H1 (cell line): ENCODE data around the gene LOXHD1. TPM values are rescaled to one million over a fixed set of nuclear protein-coding genes. Genes with fewer than 3 reads are reported as not detected.

Source experiments
- CTCF ChIA-PET: fragments of 300-600 bp; sonication (Branson Sonifier 250); formaldehyde crosslinking; loops from one replicate; lab custom pipeline; 2021; ENCODE audit not compliant: partially characterized antibody; lab: Charles Lee
- POLR2A ChIA-PET: fragments of 300-600 bp; sonication (Branson Sonifier 250); formaldehyde crosslinking; loops from one replicate; lab custom pipeline; 2021; ENCODE audit warnings: inconsistent platforms; ENCODE audit not compliant: partially characterized antibody; lab: Charles Lee
- DNase-seq, 2 experiments: peaks; one replicate each; pipeline versions ENCODE4 v3.0.0 to v3.0.0-alpha.2; 2010 to 2022; ENCODE audit warnings: low spot score in 2 of 2, low read depth in 1 of 2, mixed read lengths in 1 of 2
- FAIRE-seq: peaks from 2 replicates; lab custom pipeline; 2011; peaks lifted over from hg19 to GRCh38; lab: Jason Lieb, UNC
- H2AFZ ChIP-seq: 2 replicates; pipeline ENCODE4 v1.8.1; 2012; ENCODE audit warnings: low read length, inconsistent platforms
- H2AK5ac ChIP-seq: 2 replicates; pipeline ENCODE4 v1.6.1; 2013; ENCODE audit warnings: low read depth, low read length
- H2BK120ac ChIP-seq: replicated peaks from 2 replicates; pipeline ENCODE3; 2013; ENCODE audit warnings: low read depth, low read length, inconsistent platforms
- H2BK12ac ChIP-seq: 2 replicates; pipeline ENCODE4 v1.6.1; 2013; ENCODE audit warnings: low read depth, low read length
- H2BK15ac ChIP-seq: 2 replicates; pipeline ENCODE4 v1.6.1; 2013; ENCODE audit warnings: low read length
- H2BK20ac ChIP-seq: 2 replicates; pipeline ENCODE4 v1.6.1; 2013; ENCODE audit warnings: low read length
- H2BK5ac ChIP-seq: 2 replicates; pipeline ENCODE4 v1.6.1; 2013; ENCODE audit warnings: low read depth, low read length
- H3K14ac ChIP-seq: 2 replicates; pipeline ENCODE4 v1.6.1; 2013; ENCODE audit warnings: inconsistent platforms; ENCODE audit not compliant: insufficient read length
- H3K18ac ChIP-seq: 2 replicates; pipeline ENCODE4 v1.6.1; 2013; ENCODE audit warnings: low read length; ENCODE audit errors: extremely low read depth
- H3K23ac ChIP-seq: 2 replicates; pipeline ENCODE4 v1.6.1; 2013; ENCODE audit warnings: inconsistent platforms; ENCODE audit not compliant: insufficient read length
- H3K23me2 ChIP-seq: 2 replicates; pipeline ENCODE4 v1.6.1; 2013; ENCODE audit warnings: low read depth, low read length
- H3K27ac ChIP-seq: 2 replicates; pipeline ENCODE4 v1.6.1; 2011; ENCODE audit warnings: low read depth, low read length, inconsistent platforms
- H3K27me3 ChIP-seq, 4 experiments: replicated peaks in 1 of 4; 1 replicate in 1 of 4; 2 replicates in 3 of 4; pipeline versions ENCODE4 v1.6.1 to v1.8.1; 2011 to 2013; ENCODE audit warnings: low read length in 3 of 4, mild to moderate bottlenecking in 3 of 4, inconsistent platforms in 2 of 4, mixed read lengths in 2 of 4, moderate library complexity in 1 of 4; ENCODE audit not compliant: control insufficient read depth in 3 of 4, insufficient read depth in 3 of 4; ENCODE audit errors: extremely low read depth in 1 of 4
- H3K36me3 ChIP-seq, 4 experiments: 2 replicates each; pipeline versions ENCODE4 v1.6.1 to v1.8.1; 2011 to 2013; ENCODE audit warnings: mild to moderate bottlenecking in 4 of 4, low read length in 3 of 4, moderate library complexity in 2 of 4, control low read depth in 1 of 4, inconsistent platforms in 1 of 4; ENCODE audit not compliant: insufficient read depth in 4 of 4, control insufficient read depth in 2 of 4
- H3K4ac ChIP-seq: replicated peaks from 2 replicates; pipeline ENCODE3; 2013; ENCODE audit warnings: low read length, low read depth, mixed read lengths, inconsistent platforms; ENCODE audit not compliant: insufficient read length
- H3K4me1 ChIP-seq, 4 experiments: replicated peaks in 1 of 4; 1 replicate in 1 of 4; 2 replicates in 3 of 4; pipeline versions ENCODE4 v1.6.1 to v1.8.1; 2011 to 2013; ENCODE audit warnings: low read length in 3 of 4, inconsistent platforms in 2 of 4, mixed read lengths in 1 of 4; ENCODE audit not compliant: insufficient read depth in 4 of 4, control insufficient read depth in 3 of 4
- H3K4me2 ChIP-seq, 2 experiments: 2 replicates each; pipeline versions ENCODE4 v1.6.1 to v1.8.1; 2011 to 2013; ENCODE audit warnings: low read depth in 2 of 2, low read length in 2 of 2, control low read depth in 1 of 2, inconsistent platforms in 1 of 2, mild to moderate bottlenecking in 1 of 2; ENCODE audit not compliant: insufficient read depth in 1 of 2
- H3K4me3 ChIP-seq, 4 experiments: fragments of 200-600, 300-600 bp in 1 of 4; sonication (generic), shearing (Covaris generic), sonication (Bioruptor Twin) in 1 of 4; 2 replicates each; pipeline versions ENCODE4 v1.5.1 to v1.8.1; 2011 to 2016; ENCODE audit warnings: low read length in 4 of 4, low read depth in 3 of 4, control low read depth in 2 of 4, inconsistent platforms in 2 of 4, mild to moderate bottlenecking in 2 of 4, mixed read lengths in 1 of 4, moderate library complexity in 1 of 4; ENCODE audit not compliant: insufficient read depth in 2 of 4; ENCODE audit errors: extremely low read depth in 1 of 4
- H3K56ac ChIP-seq: replicated peaks from 2 replicates; pipeline ENCODE3; 2013; ENCODE audit warnings: low read depth, mild to moderate bottlenecking, mixed read lengths, low read length, inconsistent platforms; ENCODE audit not compliant: insufficient read length
- H3K79me1 ChIP-seq: 2 replicates; pipeline ENCODE4 v1.6.1; 2013; ENCODE audit warnings: low read depth, low read length, control low read depth
- H3K79me2 ChIP-seq, 2 experiments: 2 replicates each; pipeline versions ENCODE4 v1.6.1 to v1.8.1; 2012 to 2013; ENCODE audit warnings: low read length in 2 of 2, mild to moderate bottlenecking in 2 of 2, inconsistent platforms in 1 of 2; ENCODE audit not compliant: insufficient read depth in 2 of 2, control insufficient read depth in 1 of 2
- H3K9ac ChIP-seq, 4 experiments: replicated peaks in 1 of 4; 1 replicate in 1 of 4; 2 replicates in 3 of 4; pipeline versions ENCODE4 v1.6.1 to v1.8.1; 2011 to 2013; ENCODE audit warnings: low read depth in 3 of 4, low read length in 3 of 4, control low read depth in 2 of 4, mild to moderate bottlenecking in 2 of 4, moderate library complexity in 2 of 4, inconsistent platforms in 1 of 4; ENCODE audit errors: extremely low read depth in 1 of 4
- H3K9me3 ChIP-seq, 2 experiments: 2 replicates each; pipeline versions ENCODE4 v1.6.1 to v1.8.1; 2012 to 2013; ENCODE audit warnings: mild to moderate bottlenecking in 2 of 2, moderate library complexity in 2 of 2, control low read depth in 1 of 2, inconsistent platforms in 1 of 2, low read depth in 1 of 2, low read length in 1 of 2, mixed read lengths in 1 of 2; ENCODE audit not compliant: insufficient read depth in 2 of 2
- H4K20me1 ChIP-seq, 2 experiments: replicated peaks in 1 of 2; 2 replicates each; pipeline versions ENCODE3 to v1.8.1; 2011 to 2013; ENCODE audit warnings: inconsistent platforms in 2 of 2, low read length in 2 of 2, mild to moderate bottlenecking in 1 of 2; ENCODE audit not compliant: insufficient read depth in 2 of 2, control insufficient read depth in 1 of 2
- H4K5ac ChIP-seq: 2 replicates; pipeline ENCODE4 v1.6.1; 2013; ENCODE audit warnings: low read length, low read depth, mixed read lengths, inconsistent platforms; ENCODE audit not compliant: insufficient read length
- H4K8ac ChIP-seq: 2 replicates; pipeline ENCODE4 v1.8.0; 2013; ENCODE audit warnings: mild to moderate bottlenecking, moderate library complexity, low read length, inconsistent platforms; ENCODE audit not compliant: insufficient read depth; ENCODE audit errors: extremely low read depth
- H4K91ac ChIP-seq: replicated peaks from 2 replicates; pipeline ENCODE3; 2013; ENCODE audit warnings: low read length, mixed read lengths, inconsistent platforms; ENCODE audit not compliant: insufficient read length
- ASH2L ChIP-seq: fragments of 200-600, 300-600 bp; sonication (generic); IDR thresholded peaks from one replicate; pipeline ENCODE4 v1.7.1; 2017; ENCODE audit warnings: low read length
- BCL11A ChIP-seq, 2 experiments: IDR thresholded peaks; one replicate each; pipeline ENCODE4 v1.6.1; 2011; ENCODE audit warnings: low read depth in 2 of 2, low read length in 2 of 2, mild to moderate bottlenecking in 2 of 2
- CEBPB ChIP-seq: IDR thresholded peaks from 2 replicates; pipeline ENCODE4 v1.6.1; 2012; ENCODE audit warnings: low read depth, low read length
- CREB1 ChIP-seq: IDR thresholded peaks from 2 replicates; pipeline ENCODE4 v1.6.1; 2012; ENCODE audit warnings: inconsistent platforms
- CTBP2 ChIP-seq: IDR thresholded peaks from 2 replicates; pipeline ENCODE4 v1.7.0; 2011; ENCODE audit warnings: borderline replicate concordance, mild to moderate bottlenecking, moderate library complexity, mixed read lengths, low read length; ENCODE audit not compliant: insufficient read depth, insufficient read length
- EP300 ChIP-seq, 2 experiments: IDR thresholded peaks; 1 replicate in 1 of 2; 2 replicates in 1 of 2; pipeline ENCODE4 v1.6.1; 2011 to 2012; ENCODE audit warnings: low read depth in 2 of 2, low read length in 2 of 2, mild to moderate bottlenecking in 2 of 2, borderline replicate concordance in 1 of 2, inconsistent platforms in 1 of 2, moderate library complexity in 1 of 2
- GABPA ChIP-seq: IDR thresholded peaks from 2 replicates; pipeline ENCODE4 v1.6.1; 2011; ENCODE audit warnings: mild to moderate bottlenecking, low read length, moderate library complexity, borderline replicate concordance; ENCODE audit not compliant: insufficient read depth
- KDM4A ChIP-seq: IDR thresholded peaks from one replicate; pipeline ENCODE4 v1.7.1; 2012; ENCODE audit warnings: low read depth, mild to moderate bottlenecking, moderate library complexity, low read length, inconsistent platforms; ENCODE audit not compliant: severe bottlenecking
- POU5F1 ChIP-seq: IDR thresholded peaks from 2 replicates; pipeline ENCODE4 v1.6.1; 2011; ENCODE audit warnings: low read depth, mild to moderate bottlenecking, low read length, moderate library complexity
- WGBS, 2 experiments: shearing (Covaris generic) in 1 of 2; methylation state at CpG; one replicate each; pipeline versions ENCODE4 v1.1.6 to v1.1.7; 2013 to 2015; ENCODE audit warnings: low lambda C conversion rate in 2 of 2, mixed read lengths in 2 of 2, inconsistent platforms in 1 of 2, low coverage in 1 of 2, missing lambda C conversion rate in 1 of 2; ENCODE audit not compliant: insufficient replicate concordance in 2 of 2, insufficient coverage in 1 of 2, insufficient read length in 1 of 2; ENCODE audit errors: extremely low coverage in 1 of 2, missing lambda C conversion rate in 1 of 2; 5-methylcytosine and 5-hydroxymethylcytosine counted together
- polyA plus RNA-seq, 7 experiments: library from polyadenylated mRNA; depleted of rRNA in 3 of 7; stranded (reverse) in 5 of 7; unstranded in 2 of 7; fragments of >200 nt in 5 of 7; fragments of 200-250 nt in 2 of 7; gene quantifications; 1 replicate in 5 of 7; 2 replicates in 1 of 7; 4 replicates in 1 of 7; pipeline versions ENCODE4 v1.2.1 to v1.2.3, GENCODE V29; 2011 to 2013; ENCODE audit warnings: missing spikeins in 2 of 7, mixed read lengths in 2 of 7
- total RNA-seq: library from RNA; stranded (reverse); fragmentation: NEBNext Ultra II Directional; extraction: Animal tissue kit (Norgen Biotek cat#: 25700); gene quantifications from 2 replicates; pipeline ENCODE4 v1.2.1, GENCODE V29; 2021

Gene LOXHD1
- total and polyA plus RNA-seq, 2 of the 8 experiments (the other 6 are each of a cell fraction or from before 2014, with no cell fraction given): 0.02 TPM; not detected in 1

DNA sequence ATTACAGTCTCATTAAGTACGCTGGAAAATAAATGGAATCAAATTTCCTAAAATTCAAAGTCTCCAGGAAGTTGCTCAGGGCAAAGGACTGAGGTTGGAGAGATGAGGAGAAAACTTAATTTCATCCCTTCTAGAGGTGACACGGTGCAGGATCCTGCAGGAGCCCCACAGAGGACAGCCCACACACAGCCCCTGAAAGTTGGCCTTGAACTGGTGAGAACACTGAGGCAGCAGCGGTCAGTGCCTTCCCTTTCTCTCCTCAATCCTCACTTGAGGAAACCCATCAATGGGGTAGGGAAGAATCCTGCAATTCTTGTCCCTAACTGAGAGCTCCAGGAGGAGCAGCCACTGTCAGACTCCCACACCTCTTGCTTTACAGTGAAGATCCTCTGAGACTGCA, 37.5 kb downstream of the LOXHD1 start:
- 0 out of 7 replicates have a peak, but pooled peaks cover 0 to 2% (median 0%) of the 10 kb centered on the region in 4 experiments for H3K27me3 ChIP-seq
- no peak overlapping the region for H2AK5ac ChIP-seq
- H3K36me3 ChIP-seq: no peaks in the 10 kb centered on the region
- ChIA-PET POLR2A (no interaction called here), CTCF (interaction anchor here (0.9 to 2.5 kb wide), 4 partner anchors 9 to 431 kb away, joined by 3 to 7 read pairs (median 3); no protein-coding TSS in a partner anchor)
- H3K4me3 ChIP-seq: no peak overlapping the region
- DNase-seq (no peak), FAIRE-seq (no peak)
- no peak overlapping the region for H4K91ac ChIP-seq
- no peaks in the 10 kb centered on the region for H3K79me1 ChIP-seq
- no peak overlapping the region for H2AFZ ChIP-seq
- no peaks in the 10 kb centered on the region for H3K79me2 ChIP-seq
- no peak overlapping the region for H4K8ac ChIP-seq
- no peak overlapping the region for H3K14ac ChIP-seq
- no peak for TF ChIP-seq KDM4A
- TF ChIP-seq POU5F1: no peak
- TF ChIP-seq BCL11A (IDR thresholded peaks at IDR 0.05; ENCODE audit: low read depth in 2 of 2, low read length in 2 of 2): no peak
- TF ChIP-seq EP300 (IDR thresholded peaks at IDR 0.05; ENCODE audit: borderline replicate concordance in 1 of 2, low read depth in 2 of 2, low read length in 2 of 2): no peak
- TF ChIP-seq GABPA: no peak
- TF ChIP-seq CEBPB: no peak
- TF ChIP-seq ASH2L: no peak
- TF ChIP-seq CTBP2: no peak
- TF ChIP-seq CREB1: no peak
- no peak overlapping the region for H4K5ac ChIP-seq
- no peak overlapping the region for H3K4ac ChIP-seq
- H3K27ac ChIP-seq: no peak overlapping the region
- no peak overlapping the region for H3K4me2 ChIP-seq
- no peak overlapping the region for H3K23ac ChIP-seq
- H3K23me2 ChIP-seq: no peaks in the 10 kb centered on the region
- no peak overlapping the region for H2BK120ac ChIP-seq
- H2BK12ac ChIP-seq: no peak overlapping the region
- no peaks in the 10 kb centered on the region for H3K9me3 ChIP-seq
- H3K9ac ChIP-seq: no peak overlapping the region
- no peak overlapping the region for H3K18ac ChIP-seq
- no peaks in the 10 kb centered on the region for H4K20me1 ChIP-seq
- no peak overlapping the region for H2BK15ac ChIP-seq
- peaks cover 0 to 3% (median 0%) of the 10 kb centered on the region in 4 experiments; a peak in 1 of 7 replicates for H3K4me1 ChIP-seq
- 90% methylated on average over 3 of the region's 3 CpGs; no CpG with 5 or more reads in 1 of the 2 experiments for WGBS, 2 experiments
- no peak overlapping the region for H3K56ac ChIP-seq
- H2BK20ac ChIP-seq: no peak overlapping the region
- no peak overlapping the region for H2BK5ac ChIP-seq
